ENCODE data around the gene NAGLU. TPM values are rescaled to one million over a fixed set of nuclear protein-coding genes. Genes with fewer than 3 reads are reported as not detected.

Gene NAGLU
- total and polyA plus RNA-seq, 2 of the 13 experiments (the other 11 are each of a cell fraction or from before 2014, with no cell fraction given), result 28.2 to 40.1 TPM

- TF ChIP-seq ZNF770 (CRISPR knock-in tag; IDR thresholded peaks at IDR 0.05), result peak; percentile 99
- TF ChIP-seq GZF1 (CRISPR knock-in tag; IDR thresholded peaks at IDR 0.05), result no peak
- TF ChIP-seq SNAI1 (CRISPR knock-in tag; IDR thresholded peaks at IDR 0.05; ENCODE audit: borderline replicate concordance), result no peak; the same call in 1 of the 2 replicates
- peak; percentile 66; the same call in 1 of the 2 replicates for TF ChIP-seq JUNB (CRISPR knock-in tag; IDR thresholded peaks at IDR 0.05; ENCODE audit: borderline replicate concordance)
- peak; percentile 33; the same call in 1 of the 2 replicates for TF ChIP-seq ZBTB20 (CRISPR knock-in tag; IDR thresholded peaks at IDR 0.05; ENCODE audit: borderline replicate concordance, low read depth)
- peak; percentile 65; the same call in 1 of the 2 replicates for TF ChIP-seq MYPOP (CRISPR knock-in tag; IDR thresholded peaks at IDR 0.05)
- TF ChIP-seq ZNF792 (CRISPR knock-in tag; IDR thresholded peaks at IDR 0.05), result peak; percentile 94
- no peak for TF ChIP-seq ISX (CRISPR knock-in tag; conservative IDR thresholded peaks at IDR 0.05)
- TF ChIP-seq BCL6 (CRISPR knock-in tag; IDR thresholded peaks at IDR 0.05), result peak; percentile 84
- TF ChIP-seq CBX2 (IDR thresholded peaks at IDR 0.05; ENCODE audit: low read depth, low read length), result no peak
- 0 out of 2 replicates have a peak, but pooled peaks have one; percentile 22 for TF ChIP-seq CBX2 (CRISPR knock-in tag; IDR thresholded peaks at IDR 0.05; ENCODE audit: low read depth)
- TF ChIP-seq PRDM10 (CRISPR knock-in tag; IDR thresholded peaks at IDR 0.05; ENCODE audit: low read depth), result peak; percentile 81
- no peak for TF ChIP-seq HHEX (CRISPR knock-in tag; IDR thresholded peaks at IDR 0.05)
- TF ChIP-seq, protein P1, sequence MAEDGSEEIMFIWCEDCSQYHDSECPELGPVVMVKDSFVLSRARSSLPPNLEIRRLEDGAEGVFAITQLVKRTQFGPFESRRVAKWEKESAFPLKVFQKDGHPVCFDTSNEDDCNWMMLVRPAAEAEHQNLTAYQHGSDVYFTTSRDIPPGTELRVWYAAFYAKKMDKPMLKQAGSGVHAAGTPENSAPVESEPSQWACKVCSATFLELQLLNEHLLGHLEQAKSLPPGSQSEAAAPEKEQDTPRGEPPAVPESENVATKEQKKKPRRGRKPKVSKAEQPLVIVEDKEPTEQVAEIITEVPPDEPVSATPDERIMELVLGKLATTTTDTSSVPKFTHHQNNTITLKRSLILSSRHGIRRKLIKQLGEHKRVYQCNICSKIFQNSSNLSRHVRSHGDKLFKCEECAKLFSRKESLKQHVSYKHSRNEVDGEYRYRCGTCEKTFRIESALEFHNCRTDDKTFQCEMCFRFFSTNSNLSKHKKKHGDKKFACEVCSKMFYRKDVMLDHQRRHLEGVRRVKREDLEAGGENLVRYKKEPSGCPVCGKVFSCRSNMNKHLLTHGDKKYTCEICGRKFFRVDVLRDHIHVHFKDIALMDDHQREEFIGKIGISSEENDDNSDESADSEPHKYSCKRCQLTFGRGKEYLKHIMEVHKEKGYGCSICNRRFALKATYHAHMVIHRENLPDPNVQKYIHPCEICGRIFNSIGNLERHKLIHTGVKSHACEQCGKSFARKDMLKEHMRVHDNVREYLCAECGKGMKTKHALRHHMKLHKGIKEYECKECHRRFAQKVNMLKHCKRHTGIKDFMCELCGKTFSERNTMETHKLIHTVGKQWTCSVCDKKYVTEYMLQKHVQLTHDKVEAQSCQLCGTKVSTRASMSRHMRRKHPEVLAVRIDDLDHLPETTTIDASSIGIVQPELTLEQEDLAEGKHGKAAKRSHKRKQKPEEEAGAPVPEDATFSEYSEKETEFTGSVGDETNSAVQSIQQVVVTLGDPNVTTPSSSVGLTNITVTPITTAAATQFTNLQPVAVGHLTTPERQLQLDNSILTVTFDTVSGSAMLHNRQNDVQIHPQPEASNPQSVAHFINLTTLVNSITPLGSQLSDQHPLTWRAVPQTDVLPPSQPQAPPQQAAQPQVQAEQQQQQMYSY (CRISPR knock-in tag; IDR thresholded peaks at IDR 0.05), result no peak
- TF ChIP-seq ATF6 (CRISPR knock-in tag; conservative IDR thresholded peaks at IDR 0.05), result 0 out of 2 replicates have a peak, but pooled peaks have one; percentile 30
- TF ChIP-seq SOX6 (IDR thresholded peaks at IDR 0.05), result no peak
- TF ChIP-seq SOX6 (CRISPR knock-in tag; IDR thresholded peaks at IDR 0.05), result peak; percentile 92
- TF ChIP-seq KDM3A (CRISPR knock-in tag; IDR thresholded peaks at IDR 0.05; ENCODE audit: low read depth), result peak; percentile 91; the same call in 1 of the 2 replicates
Measured at GRCh38 chr17:42530952-42531454, 5.0 kb upstream of the NAGLU start (continued).

All from HepG2 (cell line).